Fibroblast of gingiva (primary cell): ENCODE measurements around the gene CLEC9A.
"Not testable (repeated sequence)": the region's sequence is repeated elsewhere in the genome, so short reads cannot be mapped to it uniquely, and the experiment has no call there.

Experiments used
- DNase-seq: peaks from one replicate; pipeline ENCODE4 v3.0.0-alpha.2; 2011; ENCODE audit warnings: low read depth

The CLEC9A gene

DNA sequence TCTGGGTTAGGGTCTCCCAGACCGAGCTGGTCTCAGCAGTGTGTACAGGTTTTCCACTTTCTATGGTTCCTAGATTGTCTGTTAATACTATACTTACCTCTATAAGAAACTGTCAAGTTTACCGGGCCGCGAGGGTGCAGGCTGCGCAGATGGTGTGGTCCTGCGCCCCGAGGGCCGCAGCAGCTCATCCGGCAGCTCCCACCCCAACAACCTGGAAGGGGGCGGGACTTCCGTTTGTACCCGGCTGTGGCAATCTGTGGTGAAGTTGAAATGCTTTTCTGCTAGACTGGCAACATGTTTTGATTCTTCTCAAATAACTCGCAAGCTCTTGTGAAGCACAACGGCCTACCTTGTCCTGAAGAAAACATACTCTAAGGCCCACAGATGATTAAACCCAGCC lies at the start of gene CLEC9A:
CLEC9A (plus strand) TSS at position 237 of the 400 bp plus-strand sequence. CDS start 22,006 bp downstream, outside the sequence.
- no peak for DNase-seq

DNA sequence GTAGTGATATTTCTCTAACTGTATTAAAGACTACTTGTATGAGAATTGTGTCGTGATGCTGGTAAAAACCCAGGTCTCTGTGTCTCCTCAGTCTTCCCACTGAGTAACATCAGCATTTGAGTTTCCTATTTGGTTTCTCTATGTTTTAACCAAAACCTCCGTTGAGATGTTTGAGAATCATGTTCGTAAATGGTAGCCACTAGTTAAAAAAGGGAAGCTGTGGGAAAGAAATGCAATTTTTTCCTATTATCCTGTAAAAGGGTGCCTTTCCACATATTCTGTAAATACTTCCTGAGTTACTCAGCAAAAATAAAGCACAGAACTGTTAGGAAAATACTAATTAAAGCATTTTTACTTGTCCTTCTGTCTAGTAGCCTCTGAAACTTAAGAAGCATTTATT lies 38.6 kb upstream of the CLEC9A start:
- DNase-seq = no peak

DNA sequence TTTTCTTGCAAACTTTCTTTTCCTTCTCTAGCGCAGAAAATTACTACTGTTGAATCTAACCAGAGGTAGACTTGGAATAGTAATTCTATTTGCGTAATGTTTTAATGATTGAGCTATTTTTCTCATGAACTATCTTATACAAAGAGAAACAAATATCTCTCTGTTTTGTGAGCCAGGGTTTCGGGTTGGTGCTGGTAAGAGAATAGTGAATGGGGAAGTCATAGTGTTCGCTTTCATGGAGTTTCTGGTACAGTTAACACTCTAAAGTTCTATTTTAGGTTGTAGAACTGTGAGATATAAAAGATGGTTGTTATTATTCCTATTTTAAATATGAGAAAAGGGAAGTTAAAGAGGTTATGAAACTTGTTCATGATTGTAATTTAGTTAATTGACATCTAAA lies 38.2 kb upstream of the CLEC9A start:
- DNase-seq = no peak

DNA sequence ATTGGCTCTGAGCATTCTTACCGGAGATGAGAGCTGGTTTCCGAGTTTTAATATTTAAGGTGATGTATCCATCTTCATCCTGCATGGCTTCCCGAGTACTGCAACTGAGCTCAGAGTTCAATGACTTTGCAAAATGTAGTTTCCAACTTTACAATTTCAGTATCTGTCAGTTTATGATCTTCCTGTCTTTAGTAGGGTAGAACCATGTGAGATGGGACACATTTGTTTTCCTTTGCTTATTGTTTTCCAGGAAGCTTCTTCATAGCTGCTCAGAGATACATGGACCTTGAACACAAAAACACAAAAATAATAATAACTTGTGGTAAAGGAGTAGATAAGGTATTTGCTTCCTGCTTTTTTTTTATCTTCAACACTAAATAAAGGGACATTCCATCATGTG lies 31.5 kb upstream of the CLEC9A start, which contains the start of gene CLEC1B:
CLEC1B (minus strand) TSS at position 106 of the 400 bp plus-strand sequence; CDS start at position 85, 21 bp downstream.
- no peak for DNase-seq

DNA sequence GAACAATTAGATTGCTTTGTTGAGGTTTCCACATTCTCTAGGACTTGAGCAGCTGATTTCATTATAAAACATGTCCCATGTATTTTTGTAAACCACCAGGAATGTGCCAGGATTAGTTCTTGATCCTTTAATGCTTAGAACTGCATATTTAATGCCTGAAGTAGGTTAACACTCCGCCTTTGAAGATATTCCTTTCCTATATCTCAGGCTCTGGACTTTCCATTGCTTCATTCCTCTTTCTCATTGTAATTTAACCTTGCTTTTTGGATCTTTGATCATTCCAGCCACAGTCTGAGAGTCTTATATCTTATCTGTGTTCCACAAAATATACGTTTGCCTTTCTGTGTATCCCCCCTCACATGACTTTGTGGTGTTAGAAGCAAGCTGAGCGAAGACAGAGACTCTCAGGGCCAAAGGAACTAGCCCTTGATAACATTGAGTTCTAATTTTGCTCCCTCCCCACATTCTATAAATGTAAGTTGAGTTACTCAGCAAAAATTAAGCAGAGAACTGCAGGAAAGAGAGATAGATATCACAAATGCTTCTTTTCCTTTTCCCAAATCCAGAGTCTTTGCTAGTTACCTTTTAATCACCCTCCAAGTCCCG lies 29.2 kb upstream of the CLEC9A start:
- no peak for DNase-seq

DNA sequence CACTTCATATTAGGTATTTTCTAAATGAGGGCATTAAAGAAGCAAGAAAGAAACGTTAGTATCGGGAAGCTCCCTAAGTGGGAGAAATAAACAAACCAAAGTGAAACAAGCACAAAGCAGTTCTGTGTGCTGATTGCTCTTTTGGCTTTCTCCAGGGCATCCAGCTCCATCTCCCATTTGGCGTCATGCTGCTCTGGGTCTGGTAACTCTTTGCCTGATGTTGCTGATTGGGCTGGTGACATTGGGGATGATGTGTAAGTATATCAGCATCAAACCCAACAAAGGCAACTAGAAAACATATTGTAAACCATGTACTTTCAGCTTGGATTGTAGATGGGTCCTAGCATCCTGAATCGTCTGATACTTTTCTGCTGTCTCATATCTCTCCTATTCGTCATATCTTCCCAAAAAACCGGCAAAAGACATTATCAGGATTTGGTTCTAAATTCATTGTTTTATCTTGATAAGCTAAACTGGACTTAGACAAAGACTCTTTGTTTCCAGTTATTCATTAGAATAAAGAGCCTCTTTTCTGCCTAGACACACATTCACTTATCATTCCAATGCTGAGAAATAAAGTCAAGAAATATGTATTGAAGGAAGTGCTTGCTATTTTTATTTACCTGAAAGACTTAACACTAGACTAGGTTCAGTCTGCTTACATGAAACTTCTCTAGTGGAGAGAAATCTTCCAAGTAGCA lies 17.7 kb upstream of the CLEC9A start:
- DNase-seq = no peak

DNA sequence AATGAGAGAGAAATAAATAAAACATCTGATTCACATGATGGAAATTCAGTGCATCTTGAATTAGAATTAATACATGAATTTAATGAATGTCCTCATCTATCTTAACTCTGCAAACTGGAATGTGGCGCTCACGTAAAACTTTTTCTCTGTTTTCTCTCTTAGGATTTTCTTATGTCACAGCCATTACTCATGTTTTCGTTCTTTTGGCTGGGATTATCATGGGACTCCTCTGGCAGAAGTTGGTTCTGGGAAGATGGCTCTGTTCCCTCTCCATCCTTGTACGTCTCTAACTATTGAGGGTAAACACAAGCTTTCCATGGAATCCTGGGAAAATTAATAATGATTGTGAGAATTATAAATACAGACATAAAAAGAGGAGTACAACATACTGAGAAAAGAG lies 15.0 kb upstream of the CLEC9A start:
- no peak for DNase-seq

DNA sequence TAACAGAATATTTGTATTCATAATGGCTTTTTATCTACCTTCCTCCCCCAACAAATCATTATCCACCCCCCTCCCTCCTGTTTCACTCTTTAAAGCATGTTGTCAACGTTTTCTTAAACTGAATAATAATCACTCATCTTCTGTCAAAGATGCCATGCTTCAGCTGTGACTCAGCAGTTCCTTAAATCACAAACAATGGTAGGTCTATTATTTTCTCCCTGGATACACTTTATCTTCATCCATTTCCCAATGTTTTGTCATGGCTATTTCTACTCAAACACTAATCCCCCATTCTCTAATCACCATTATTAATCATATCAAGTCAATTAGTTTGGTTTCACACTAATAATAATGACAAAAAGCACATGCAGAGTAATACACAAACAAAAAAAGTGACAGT lies 13.6 kb upstream of the CLEC9A start:
- DNase-seq = no peak

DNA sequence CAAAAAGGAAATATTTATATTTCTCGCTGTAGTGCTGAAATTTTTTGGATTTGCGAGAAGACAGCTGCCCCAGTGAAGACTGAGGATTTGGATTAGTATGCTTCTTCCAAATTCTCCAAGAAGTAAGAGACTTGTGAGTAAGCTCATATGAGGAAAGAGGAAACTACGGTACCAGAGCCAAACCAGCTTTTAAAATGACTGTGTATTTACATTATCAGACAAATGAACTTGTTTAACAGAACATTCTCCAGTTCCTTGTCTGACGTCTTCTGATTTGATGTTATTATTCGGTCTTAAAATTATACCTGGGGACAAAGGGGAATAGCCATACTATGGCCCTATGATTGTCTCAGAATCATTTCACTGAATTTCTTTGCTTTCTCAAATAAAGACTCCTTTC lies 12.1 kb upstream of the CLEC9A start:
- DNase-seq = no peak

DNA sequence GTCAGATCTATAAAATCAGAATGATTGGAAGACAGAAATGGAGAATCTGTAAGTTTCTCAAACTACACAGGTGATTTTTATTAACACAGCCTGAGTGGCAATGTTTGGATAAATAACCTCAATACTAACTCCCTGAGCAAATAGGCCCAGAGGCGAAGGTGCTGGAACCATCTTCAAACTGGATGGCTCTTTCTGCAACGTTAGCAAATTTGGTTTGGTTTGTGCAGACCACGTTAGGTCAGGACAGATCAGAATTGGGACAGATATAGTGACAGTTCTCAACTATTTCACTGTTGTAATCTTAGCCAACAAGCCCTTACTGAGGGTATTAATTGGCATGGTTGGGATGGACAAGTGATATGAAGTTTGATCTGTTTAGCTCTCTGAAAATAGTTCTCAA lies 9.1 kb upstream of the CLEC9A start:
- DNase-seq = no peak

DNA sequence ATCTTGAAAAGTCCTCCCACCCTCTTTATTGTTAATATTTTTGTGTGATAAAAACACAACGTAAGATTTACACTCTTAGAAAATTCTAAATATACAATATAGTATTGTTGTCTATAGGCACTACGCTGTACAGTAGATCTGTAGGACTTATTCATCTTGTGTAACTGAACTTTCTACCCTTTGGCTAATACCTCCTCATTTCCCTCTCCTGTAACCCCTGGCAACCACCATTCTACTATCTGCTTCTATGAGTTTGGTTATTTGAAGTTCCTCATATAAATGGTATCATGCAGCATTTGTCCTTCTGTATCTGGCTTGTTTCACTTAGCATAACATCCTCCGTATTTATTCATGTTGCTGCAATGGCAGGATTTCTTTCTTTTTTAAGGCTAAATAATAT lies 5.2 kb upstream of the CLEC9A start:
- no peak for DNase-seq

DNA sequence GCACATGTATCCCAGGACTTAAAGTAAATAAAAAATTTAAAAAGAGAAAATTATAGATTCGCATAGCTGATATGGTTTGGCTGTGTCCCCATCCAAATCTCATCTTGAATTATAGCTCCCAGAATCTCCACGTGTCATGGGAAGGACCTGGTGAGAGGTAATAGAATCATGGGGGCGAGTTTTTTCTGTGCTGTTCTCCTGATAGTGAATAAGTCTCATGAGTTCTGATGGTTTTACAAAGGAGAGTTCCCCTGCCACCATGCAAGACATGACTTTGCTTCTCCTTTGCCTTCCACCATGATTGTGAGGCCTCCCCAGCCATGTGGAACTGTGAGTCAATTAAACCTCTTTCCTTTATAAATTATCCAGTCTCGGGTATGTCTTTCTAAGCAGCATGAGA lies 3.8 kb upstream of the CLEC9A start:
- not testable (repeated sequence) for DNase-seq

DNA sequence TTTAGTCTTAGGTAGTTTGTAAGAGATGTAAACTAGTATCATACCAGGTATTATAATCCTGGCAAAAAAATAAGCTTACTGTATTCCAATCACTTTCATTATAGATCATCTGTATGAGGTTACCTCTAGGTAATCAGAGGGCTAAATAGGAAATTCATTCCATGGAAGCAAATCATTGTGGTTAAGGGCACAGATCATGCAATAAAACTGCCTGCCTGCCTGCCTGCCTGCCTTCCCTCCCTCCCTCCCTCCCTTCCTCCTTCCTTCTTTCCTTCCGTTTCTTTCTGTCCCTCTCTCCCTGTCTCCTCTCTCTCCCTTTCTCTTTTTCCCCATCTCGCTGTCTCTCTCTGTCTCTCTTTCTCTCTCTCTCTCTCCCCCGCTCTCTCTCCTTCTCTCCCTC lies 3.2 kb upstream of the CLEC9A start:
- DNase-seq = no peak

DNA sequence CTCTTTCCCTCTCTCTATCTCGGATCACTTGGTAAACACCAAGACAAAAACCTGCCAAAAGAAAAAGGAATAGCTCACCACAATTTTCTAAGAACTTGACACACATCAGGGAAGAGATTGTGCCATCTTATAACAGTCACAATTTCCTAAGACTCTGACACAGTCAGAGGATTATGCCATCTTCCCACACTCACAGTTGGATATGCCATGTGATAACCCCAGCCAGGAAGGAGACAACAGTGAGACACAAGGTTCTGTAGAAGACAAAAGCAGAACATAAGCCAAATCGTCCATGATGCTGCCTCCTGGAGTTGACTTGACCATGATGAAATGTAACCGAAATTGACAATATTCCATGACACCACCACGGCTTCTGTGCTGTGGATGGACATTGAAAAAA lies 2.8 kb upstream of the CLEC9A start:
- DNase-seq = peak; percentile 38

DNA sequence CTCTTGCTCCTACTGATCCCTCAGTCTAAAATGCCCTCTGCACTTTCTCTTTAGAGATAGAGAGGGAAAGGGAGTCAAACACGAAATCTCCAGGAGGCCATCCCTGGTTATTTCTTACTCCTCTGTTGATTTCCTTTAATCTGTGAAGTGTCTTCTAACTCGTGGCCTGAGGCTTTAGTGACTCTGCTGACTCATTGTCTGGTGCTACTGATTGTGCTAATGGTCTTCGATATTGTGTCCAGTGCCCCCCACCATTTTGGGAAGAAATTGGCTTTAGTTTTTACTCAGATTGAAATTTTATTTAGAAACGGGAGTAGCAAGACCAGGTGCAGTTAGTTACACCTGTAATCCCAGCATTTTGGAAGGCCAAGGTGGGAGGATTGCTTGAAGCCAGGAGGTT lies 839 bp downstream of the CLEC9A start:
- DNase-seq = no peak

DNA sequence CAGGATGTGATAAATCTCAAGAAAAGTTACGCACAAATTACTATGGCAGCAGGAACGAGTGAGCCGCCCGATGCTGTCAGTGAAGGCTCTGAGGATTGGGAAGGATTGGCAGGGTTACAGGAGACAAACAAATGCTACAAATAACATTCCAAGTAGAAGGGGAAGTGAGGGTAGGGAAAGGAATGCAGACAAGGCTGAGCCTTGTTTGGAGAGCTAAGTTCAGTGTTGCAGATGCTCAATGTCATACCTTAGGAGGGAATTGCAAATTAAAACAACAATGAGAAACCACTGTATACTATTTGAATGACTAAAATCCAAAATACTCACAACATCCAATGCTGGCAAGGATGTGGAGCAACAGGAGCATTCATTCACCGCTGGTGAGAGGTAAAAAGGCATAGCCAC lies 1.3 kb downstream of the CLEC9A start:
- peak; percentile 32 for DNase-seq

DNA sequence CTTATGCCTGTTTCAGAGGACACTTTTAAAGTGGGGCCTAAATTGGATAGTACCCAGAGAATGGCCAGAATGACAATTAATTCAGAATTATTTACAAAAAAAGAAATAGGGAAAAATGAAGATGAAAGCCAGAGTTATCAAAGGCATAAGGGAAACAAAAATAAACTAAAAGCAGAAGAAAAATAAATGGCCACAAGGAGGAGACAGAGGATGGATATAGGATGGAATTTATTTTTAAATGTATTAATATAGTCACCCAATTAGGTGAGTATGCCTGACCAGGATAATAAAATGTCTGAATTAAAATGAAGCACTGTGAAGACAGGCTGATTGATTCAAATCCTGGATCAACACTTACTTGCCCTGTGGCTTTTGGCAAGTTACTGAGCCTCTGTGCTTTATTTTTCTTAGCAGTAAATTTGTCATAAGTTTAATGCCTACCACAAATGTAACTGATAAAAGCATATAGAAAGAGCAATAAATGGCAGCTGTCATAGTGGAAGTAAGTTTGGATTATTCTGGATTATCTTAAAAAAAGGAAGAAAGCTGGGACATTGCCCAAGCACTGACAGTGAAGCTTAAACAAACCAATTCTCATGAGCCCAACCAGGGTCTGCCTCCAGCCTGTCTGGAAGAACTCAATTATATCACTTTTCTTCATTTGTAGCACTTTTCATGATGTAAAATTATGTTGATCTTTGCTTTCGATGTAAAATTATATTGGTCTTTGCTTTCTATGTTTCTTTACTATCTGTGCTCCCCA lies 3.5 kb downstream of the CLEC9A start:
- DNase-seq = no peak

DNA sequence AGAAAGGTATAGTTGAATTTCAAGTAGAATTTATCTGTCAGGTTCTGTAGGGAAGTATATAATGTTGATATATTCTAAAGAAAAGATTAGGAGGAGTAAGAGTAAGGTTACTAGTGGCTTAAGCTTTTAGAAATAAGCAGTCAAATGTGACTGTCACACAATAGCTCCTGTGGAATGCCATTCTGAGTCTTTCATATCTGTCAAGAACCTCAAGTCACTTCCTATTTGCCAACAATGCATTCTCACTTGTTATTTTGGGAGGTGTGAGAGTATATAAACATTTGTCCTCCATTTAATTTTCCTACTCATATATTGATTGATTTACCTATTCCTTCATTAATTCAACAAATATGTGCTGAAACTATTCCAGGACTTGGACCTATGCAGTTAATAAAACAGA lies 11.7 kb downstream of the CLEC9A start:
- DNase-seq = no peak

DNA sequence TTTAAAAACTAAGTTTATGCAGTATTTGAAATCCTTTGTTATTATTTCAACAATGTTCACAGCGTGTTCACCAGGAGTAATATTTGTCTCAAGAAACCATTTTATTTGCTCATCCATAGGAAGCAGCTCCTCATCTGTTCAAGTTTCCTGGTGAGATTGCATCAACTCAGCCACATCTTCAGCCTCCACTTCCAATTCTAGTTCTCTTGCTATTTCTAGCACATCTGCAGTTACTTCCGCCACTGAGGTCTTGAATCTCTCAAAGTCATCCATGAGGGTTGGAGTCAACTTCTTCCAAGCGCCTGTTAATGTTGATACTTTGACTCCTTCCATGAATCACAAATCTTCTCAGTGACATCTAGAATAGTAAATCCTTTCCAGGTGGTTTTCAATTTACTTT lies 18.0 kb downstream of the CLEC9A start:
- DNase-seq = no peak

DNA sequence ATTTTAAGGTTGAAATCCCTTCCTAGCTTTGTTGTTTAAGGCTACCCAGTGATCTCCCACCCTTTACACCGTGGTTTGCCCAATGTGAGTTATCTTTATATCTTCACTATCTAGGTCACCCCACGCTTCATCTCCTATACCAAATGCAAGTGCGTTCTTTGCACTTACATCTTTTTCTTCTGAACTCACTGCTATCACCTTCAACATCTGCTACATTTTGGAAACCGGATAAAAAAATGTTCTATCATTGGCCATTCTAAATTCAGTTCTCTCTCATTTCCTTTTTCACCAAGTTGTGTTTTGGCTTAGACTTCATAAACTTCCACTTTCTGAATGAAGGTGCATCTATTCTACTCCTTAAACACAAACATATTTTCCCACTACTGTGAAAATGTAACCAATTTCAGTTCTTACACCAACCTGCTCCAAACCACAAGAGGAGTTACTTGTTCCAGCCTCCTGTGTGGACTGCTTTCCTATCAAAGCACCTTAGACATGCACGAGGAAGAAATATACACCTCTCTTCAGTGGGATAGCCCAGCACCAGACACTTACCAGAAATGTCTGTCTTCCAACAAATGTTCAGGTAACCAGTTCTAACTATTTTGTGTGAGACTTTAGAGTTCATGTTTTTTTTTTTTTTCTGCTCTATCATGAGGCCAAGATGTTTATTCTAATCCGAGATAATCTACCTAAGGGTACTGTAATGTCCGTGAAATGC lies 21.9 kb downstream of the CLEC9A start:
- no peak for DNase-seq

DNA sequence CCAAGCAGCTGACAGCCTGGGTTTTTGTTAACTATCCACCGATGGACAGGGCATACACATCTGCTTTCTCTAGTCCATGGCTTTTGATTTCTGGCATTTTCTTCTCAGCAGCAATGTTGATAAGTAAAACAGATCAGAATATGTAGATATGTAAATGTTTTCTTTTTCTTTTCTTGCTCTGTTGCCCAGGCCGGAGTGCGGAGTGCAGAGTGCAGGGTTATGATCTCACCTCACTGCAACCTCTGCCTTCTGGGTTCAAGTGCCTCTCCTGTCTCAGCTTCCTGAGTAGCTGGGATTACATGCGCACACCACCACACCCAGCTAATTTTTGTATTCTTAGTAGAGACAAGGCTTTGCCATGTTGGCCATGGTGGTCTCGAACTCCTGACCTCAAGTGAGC lies 27.9 kb downstream of the CLEC9A start:
- DNase-seq = no peak

DNA sequence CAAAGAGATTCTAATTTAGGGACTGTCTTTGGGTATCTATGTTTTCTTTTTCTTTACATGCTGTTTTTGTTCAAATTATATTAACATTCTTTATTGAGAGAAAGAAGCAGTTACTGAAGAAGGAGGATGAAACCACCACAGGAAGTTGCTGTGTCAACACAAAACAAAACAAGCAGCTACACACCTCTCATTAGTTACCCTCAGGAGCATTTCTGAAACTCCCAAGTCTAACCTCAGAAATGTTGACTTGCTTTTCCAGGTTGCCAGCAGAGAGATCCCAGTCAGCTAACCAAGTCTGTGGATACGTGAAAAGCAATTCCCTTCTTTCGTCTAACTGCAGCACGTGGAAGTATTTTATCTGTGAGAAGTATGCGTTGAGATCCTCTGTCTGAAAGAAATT lies 34.8 kb downstream of the CLEC9A start:
- DNase-seq = no peak

DNA sequence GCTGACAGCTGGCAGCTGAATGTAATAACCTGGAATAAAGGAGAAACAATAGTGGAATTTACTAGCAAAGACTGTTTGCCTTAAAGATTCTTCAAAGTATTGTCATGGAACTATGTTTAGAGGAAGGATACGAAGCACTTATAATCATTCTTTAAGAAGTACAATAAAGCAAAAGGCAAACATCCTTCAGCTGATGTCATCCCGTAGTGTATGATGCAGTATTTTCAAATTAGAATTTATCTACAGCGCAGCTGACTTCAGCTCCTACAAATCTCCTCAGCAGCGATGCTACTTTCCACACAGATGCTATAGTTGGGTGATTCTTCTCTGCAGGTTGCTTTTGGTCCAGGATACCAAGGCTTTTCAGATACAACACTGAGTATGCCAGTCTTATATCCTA lies 36.8 kb downstream of the CLEC9A start:
- DNase-seq = no peak
